GM12878 (cell line): ENCODE results near the gene SKP2. TPM values are rescaled to one million over a fixed set of nuclear protein-coding genes. Genes with fewer than 3 reads are reported as not detected.

Source experiments
- ATAC-seq: fragments of 200-7000 bp; cut with Tn5 transposase; 3 replicates; pipeline ENCODE4 v1.9.1; 2020; ENCODE audit warnings: mild to moderate bottlenecking, moderate library complexity
- BruUV-seq: library from RNA; stranded (reverse); fragments of 400-500 nt; replicated peaks from 2 replicates; lab custom pipeline; 2021; lab: Mats Ljungman, UMichigan
- CTCF ChIA-PET: fragments of 300-600 bp; sonication (Branson Sonifier 250); formaldehyde crosslinking; extraction: SDS; loops from one replicate; lab custom pipeline; 2021; ENCODE audit warnings: inconsistent platforms; lab: Yijun Ruan, JAX
- POLR2A ChIA-PET: fragments of 350-600 bp; formaldehyde crosslinking; extraction: SDS; loops from one replicate; lab custom pipeline; 2021; ENCODE audit warnings: inconsistent platforms; lab: Charles Lee
- RAD21 ChIA-PET: fragments of 300-600 bp; sonication (Branson Sonifier 250); formaldehyde crosslinking; loops from one replicate; lab custom pipeline; 2023; ENCODE audit warnings: antibody characterized with exemption; ENCODE audit not compliant: unreplicated experiment; lab: Charles Lee
- SMC1A ChIA-PET: fragments of 300-600 bp; sonication (Branson Sonifier 250); formaldehyde crosslinking; loops from one replicate; lab custom pipeline; 2023; ENCODE audit not compliant: unreplicated experiment, uncharacterized antibody; lab: Charles Lee
- DNase-seq: peaks from one replicate; pipeline ENCODE4 v3.0.0-alpha.2; 2011; ENCODE audit warnings: low read depth, low spot score
- FAIRE-seq: peaks from 3 replicates; lab custom pipeline; 2011; peaks lifted over from hg19 to GRCh38; lab: Jason Lieb, UNC
- H2AFZ ChIP-seq: 2 replicates; pipeline ENCODE4 v1.6.0; 2011; ENCODE audit warnings: low read depth, low read length, control low read depth; ENCODE audit not compliant: control insufficient read depth
- H3K27ac ChIP-seq: 2 replicates; pipeline ENCODE4 v1.5.1; 2011; ENCODE audit warnings: control low read depth; ENCODE audit not compliant: control insufficient read depth, insufficient read depth
- H3K27me3 ChIP-seq, 2 experiments: replicated peaks in 1 of 2; 2 replicates each; pipeline versions ENCODE4 v1.6.0 to v1.6.1; 2011; ENCODE audit warnings: low read length in 1 of 2; ENCODE audit not compliant: control insufficient read depth in 2 of 2, insufficient read depth in 2 of 2
- H3K36me3 ChIP-seq, 2 experiments: 2 replicates each; pipeline ENCODE4 v1.5.1; 2011; ENCODE audit warnings: low read length in 1 of 2; ENCODE audit not compliant: control insufficient read depth in 2 of 2, insufficient read depth in 2 of 2
- H3K4me1 ChIP-seq: 2 replicates; pipeline ENCODE4 v1.6.1; 2011; ENCODE audit warnings: mild to moderate bottlenecking, low read length, moderate library complexity, mixed read lengths; ENCODE audit not compliant: control insufficient read depth, insufficient read depth
- H3K4me2 ChIP-seq: 2 replicates; pipeline ENCODE4 v1.6.0; 2011; ENCODE audit warnings: control low read depth; ENCODE audit not compliant: control insufficient read depth, insufficient read depth
- H3K4me3 ChIP-seq: fragments of 200-600 bp; sonication (generic); 2 replicates; pipeline ENCODE4 v1.5.1; 2016
- H3K79me2 ChIP-seq: 2 replicates; pipeline ENCODE4 v1.6.0; 2011; ENCODE audit warnings: low read length; ENCODE audit not compliant: control insufficient read depth, insufficient read depth
- H3K9ac ChIP-seq: 2 replicates; pipeline ENCODE4 v1.8.0; 2011; ENCODE audit warnings: low read length, control low read depth, mixed read lengths; ENCODE audit not compliant: control insufficient read depth, insufficient read depth
- H3K9me3 ChIP-seq: replicated peaks from 3 replicates; pipeline ENCODE4 v1.5.1; 2011; ENCODE audit warnings: mild to moderate bottlenecking, low read length; ENCODE audit not compliant: control insufficient read depth, insufficient read depth
- H4K20me1 ChIP-seq: 2 replicates; pipeline ENCODE4 v1.6.0; 2011; ENCODE audit not compliant: control insufficient read depth, insufficient read depth
- BHLHE40 ChIP-seq, 2 experiments: fragments of 450-650 bp in 1 of 2; IDR thresholded peaks; 2 replicates each; pipeline ENCODE4 v1.6.1; 2011 to 2017; ENCODE audit warnings: low read depth in 2 of 2, borderline replicate concordance in 1 of 2, improper control_type of control experiment in 1 of 2, low read length in 1 of 2, mild to moderate bottlenecking in 1 of 2
- CHD1 ChIP-seq: IDR thresholded peaks from 2 replicates; pipeline ENCODE4 v1.6.1; 2012; ENCODE audit warnings: low read depth, low read length, improper control_type of control experiment
- CREB1 ChIP-seq: IDR thresholded peaks from 2 replicates; pipeline ENCODE4 v1.6.1; 2012; ENCODE audit warnings: low read depth, mild to moderate bottlenecking, inconsistent platforms
- EGR1 ChIP-seq, 2 experiments: IDR thresholded peaks; 1 replicate in 1 of 2; 2 replicates in 1 of 2; pipeline ENCODE4 v1.6.1; 2011 to 2012; ENCODE audit warnings: low read depth in 2 of 2, low read length in 2 of 2, borderline replicate concordance in 1 of 2, mild to moderate bottlenecking in 1 of 2, moderate library complexity in 1 of 2
- EZH2 ChIP-seq: IDR thresholded peaks from 2 replicates; pipeline ENCODE4 v1.6.1; 2012; ENCODE audit warnings: low read depth, mild to moderate bottlenecking, control low read depth, inconsistent platforms, low read length, borderline replicate concordance; ENCODE audit not compliant: control insufficient read depth
- HDGF ChIP-seq: fragments of 450-650 bp; IDR thresholded peaks from 2 replicates; pipeline ENCODE4 v1.6.1; 2016; ENCODE audit warnings: antibody characterized with exemption
- MXI1 ChIP-seq: fragments of 150-350 bp; IDR thresholded peaks from 2 replicates; pipeline ENCODE4 v1.6.1; 2011; ENCODE audit warnings: low read depth, mild to moderate bottlenecking, inconsistent platforms, low read length, improper control_type of control experiment
- TCF12 ChIP-seq: IDR thresholded peaks from 2 replicates; pipeline ENCODE4 v1.6.1; 2011; ENCODE audit warnings: low read depth, mild to moderate bottlenecking, low read length
- TCF3 ChIP-seq: IDR thresholded peaks from 2 replicates; pipeline ENCODE4 v1.6.1; 2012; ENCODE audit warnings: low read depth, mild to moderate bottlenecking, low read length, borderline replicate concordance; ENCODE audit not compliant: insufficient read depth
- ZNF24 ChIP-seq: fragments of 450-650 bp; IDR thresholded peaks from 2 replicates; pipeline ENCODE4 v1.6.1; 2017; ENCODE audit warnings: antibody characterized with exemption, mild to moderate bottlenecking
- ZNF622 ChIP-seq: fragments of 450-650 bp; IDR thresholded peaks from 2 replicates; pipeline ENCODE4 v1.6.1; 2017; ENCODE audit warnings: mild to moderate bottlenecking, inconsistent platforms
- WGBS: methylation state at CpG from one replicate; pipeline ENCODE4 v1.1.6; 2016; ENCODE audit warnings: low lambda C conversion rate; ENCODE audit not compliant: insufficient replicate concordance, insufficient coverage; ENCODE audit errors: missing lambda C conversion rate; 5-methylcytosine and 5-hydroxymethylcytosine counted together
- in situ Hi-C: fragments of 300-500 bp; cut with MboI; formaldehyde crosslinking; loops from 9 replicates; pipeline ENCODE4 v1.14.3; 2018; ENCODE audit warnings: mixed read lengths
- intact Hi-C: fragments of 100-400 bp; cut with micrococcal nuclease; formaldehyde crosslinking; loops from one replicate; pipeline ENCODE4 v1.14.2; 2022; ENCODE audit not compliant: unreplicated experiment
- polyA plus RNA-seq, 11 experiments: library from polyadenylated mRNA; depleted of rRNA in 4 of 11; unstranded in 6 of 11; stranded (reverse) in 5 of 11; fragments of >200 nt; fragmentation: Nextera tagmentation in 4 of 11; fragmentation: Illumina TruSeq in 1 of 11; extraction: Ambion mirVana in 4 of 11; extraction: Trizol in 1 of 11; gene quantifications; 1 replicate in 1 of 11; 2 replicates in 10 of 11; pipeline versions ENCODE4 v1.2.1 to v1.2.3, GENCODE V29; 2011 to 2016; ENCODE audit warnings: inconsistent platforms in 2 of 11, missing spikeins in 2 of 11, low read depth in 1 of 11
- total RNA-seq, 4 experiments: library from RNA; depleted of rRNA in 3 of 4; stranded (reverse); fragments of >200 nt in 3 of 4; fragmentation: Illumina TruSeq in 1 of 4; extraction: Trizol in 1 of 4; gene quantifications; 2 replicates each; pipeline versions ENCODE4 v1.2.1 to v1.2.3, GENCODE V29; 2013 to 2021
- TF ChIP-seq, protein P1 (sequence below): IDR thresholded peaks from 2 replicates; pipeline ENCODE4 v1.6.1; 2012; ENCODE audit warnings: improper control_type of control experiment, low read depth, low read length; ENCODE audit not compliant: insufficient replicate concordance

The SKP2 gene
- total and polyA plus RNA-seq, 10 of the 15 experiments (the other 5 are each of a cell fraction or from before 2014, with no cell fraction given): 13.9 to 50.8 (median 36.9) TPM

- Histone ChIP-seq H3K4me2 (no peak overlapping the region), H3K9ac (no peak overlapping the region), H3K27me3 (no peaks in the 10 kb centered on the region), H3K79me2 (peaks cover 15% of the 10 kb centered on the region), H2AFZ (no peak overlapping the region), H3K4me1 (no peaks in the 10 kb centered on the region), H4K20me1 (no peaks in the 10 kb centered on the region), H3K27ac (no peak overlapping the region), H3K36me3 (peaks cover 0 to 3% of the 10 kb centered on the region in 2 experiments; a peak in 1 of 4 replicates), H3K4me3 (no peak overlapping the region), H3K9me3 (no peaks in the 10 kb centered on the region)
- no TSS peak for BruUV-seq
- ATAC-seq: no peak
- no peak for DNase-seq
- no peak for FAIRE-seq
- ChIA-PET SMC1A (interaction anchor here (1.3 kb wide), 1 partner anchor 72 kb away, joined by 3 read pairs; no protein-coding TSS in a partner anchor), CTCF (interaction anchor here (1.2 to 1.3 kb wide), 2 partner anchors 9 to 120 kb away, joined by 3 read pairs; no protein-coding TSS in a partner anchor), POLR2A (no interaction called here), RAD21 (no interaction called here)
- intact Hi-C loops (no loop called here), in situ Hi-C loops (no loop called here)
- WGBS: 77% methylated on average over 3 of the region's 3 CpGs
- TF ChIP-seq BHLHE40 (IDR thresholded peaks at IDR 0.05; ENCODE audit: borderline replicate concordance in 1 of 2, low read depth in 2 of 2, low read length in 1 of 2): no peak
- no peak for TF ChIP-seq EGR1 (IDR thresholded peaks at IDR 0.05; ENCODE audit: borderline replicate concordance in 1 of 2, low read depth in 2 of 2, low read length in 2 of 2)
- TF ChIP-seq TCF12: no peak
- TF ChIP-seq ZNF24: no peak
- no peak for TF ChIP-seq HDGF
- no peak for TF ChIP-seq EZH2
- TF ChIP-seq, protein P1, sequence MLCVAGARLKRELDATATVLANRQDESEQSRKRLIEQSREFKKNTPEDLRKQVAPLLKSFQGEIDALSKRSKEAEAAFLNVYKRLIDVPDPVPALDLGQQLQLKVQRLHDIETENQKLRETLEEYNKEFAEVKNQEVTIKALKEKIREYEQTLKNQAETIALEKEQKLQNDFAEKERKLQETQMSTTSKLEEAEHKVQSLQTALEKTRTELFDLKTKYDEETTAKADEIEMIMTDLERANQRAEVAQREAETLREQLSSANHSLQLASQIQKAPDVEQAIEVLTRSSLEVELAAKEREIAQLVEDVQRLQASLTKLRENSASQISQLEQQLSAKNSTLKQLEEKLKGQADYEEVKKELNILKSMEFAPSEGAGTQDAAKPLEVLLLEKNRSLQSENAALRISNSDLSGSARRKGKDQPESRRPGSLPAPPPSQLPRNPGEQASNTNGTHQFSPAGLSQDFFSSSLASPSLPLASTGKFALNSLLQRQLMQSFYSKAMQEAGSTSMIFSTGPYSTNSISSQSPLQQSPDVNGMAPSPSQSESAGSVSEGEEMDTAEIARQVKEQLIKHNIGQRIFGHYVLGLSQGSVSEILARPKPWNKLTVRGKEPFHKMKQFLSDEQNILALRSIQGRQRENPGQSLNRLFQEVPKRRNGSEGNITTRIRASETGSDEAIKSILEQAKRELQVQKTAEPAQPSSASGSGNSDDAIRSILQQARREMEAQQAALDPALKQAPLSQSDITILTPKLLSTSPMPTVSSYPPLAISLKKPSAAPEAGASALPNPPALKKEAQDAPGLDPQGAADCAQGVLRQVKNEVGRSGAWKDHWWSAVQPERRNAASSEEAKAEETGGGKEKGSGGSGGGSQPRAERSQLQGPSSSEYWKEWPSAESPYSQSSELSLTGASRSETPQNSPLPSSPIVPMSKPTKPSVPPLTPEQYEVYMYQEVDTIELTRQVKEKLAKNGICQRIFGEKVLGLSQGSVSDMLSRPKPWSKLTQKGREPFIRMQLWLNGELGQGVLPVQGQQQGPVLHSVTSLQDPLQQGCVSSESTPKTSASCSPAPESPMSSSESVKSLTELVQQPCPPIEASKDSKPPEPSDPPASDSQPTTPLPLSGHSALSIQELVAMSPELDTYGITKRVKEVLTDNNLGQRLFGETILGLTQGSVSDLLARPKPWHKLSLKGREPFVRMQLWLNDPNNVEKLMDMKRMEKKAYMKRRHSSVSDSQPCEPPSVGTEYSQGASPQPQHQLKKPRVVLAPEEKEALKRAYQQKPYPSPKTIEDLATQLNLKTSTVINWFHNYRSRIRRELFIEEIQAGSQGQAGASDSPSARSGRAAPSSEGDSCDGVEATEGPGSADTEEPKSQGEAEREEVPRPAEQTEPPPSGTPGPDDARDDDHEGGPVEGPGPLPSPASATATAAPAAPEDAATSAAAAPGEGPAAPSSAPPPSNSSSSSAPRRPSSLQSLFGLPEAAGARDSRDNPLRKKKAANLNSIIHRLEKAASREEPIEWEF: no peak
- no peak for TF ChIP-seq CHD1
- no peak for TF ChIP-seq ZNF622
- TF ChIP-seq TCF3: no peak
- no peak for TF ChIP-seq CREB1
- TF ChIP-seq MXI1: no peak
Observed at GRCh38 chr5:36146390-36146789, 5.5 kb upstream of the SKP2 start.
